ENCODE results near the gene GIPC1. TPM values are rescaled to one million over a fixed set of nuclear protein-coding genes. Genes with fewer than 3 reads are reported as not detected.

GIPC1 gene
- total and polyA plus RNA-seq, 9 of the 15 experiments (the other 6 are each of a cell fraction or from before 2014, with no cell fraction given): 0.49 to 54.7 (median 24.8) TPM

GRCh38 chr19:14472202-14472938 lies 23.6 kb downstream of the GIPC1 start (continued):
- no peak for TF ChIP-seq HDAC1 (IDR thresholded peaks at IDR 0.05)
- no peak for TF ChIP-seq CHD4 (IDR thresholded peaks at IDR 0.05; ENCODE audit: insufficient read depth, insufficient replicate concordance, low read depth, low read length, poor library complexity, severe bottlenecking)
- TF ChIP-seq TCF7 (IDR thresholded peaks at IDR 0.05; ENCODE audit: borderline replicate concordance): peak; percentile 62; the same call in 1 of the 2 replicates
- no peak for TF ChIP-seq MTA2 (IDR thresholded peaks at IDR 0.05; ENCODE audit: low read depth)
- TF ChIP-seq KAT8 (IDR thresholded peaks at IDR 0.05; ENCODE audit: low read depth): no peak
- no peak for TF ChIP-seq HDAC6 (IDR thresholded peaks at IDR 0.05; ENCODE audit: low read depth, low read length)
- TF ChIP-seq LCOR (CRISPR knock-in tag; IDR thresholded peaks at IDR 0.05): no peak; the same call in 1 of the 2 replicates
- no peak for TF ChIP-seq RAD51 (IDR thresholded peaks at IDR 0.05; ENCODE audit: borderline replicate concordance, low read depth)
- TF ChIP-seq FUS (optimal IDR thresholded peaks at IDR 0.05; ENCODE audit: low read depth, low read length): no peak
- no peak for TF ChIP-seq ZNF212 (CRISPR knock-in tag; IDR thresholded peaks at IDR 0.05)
- TF ChIP-seq ZNF584 (CRISPR knock-in tag; IDR thresholded peaks at IDR 0.05; ENCODE audit: low read depth): no peak
- no peak for TF ChIP-seq FOXJ3 (CRISPR knock-in tag; IDR thresholded peaks at IDR 0.05)
- no peak for TF ChIP-seq NFRKB (IDR thresholded peaks at IDR 0.05; ENCODE audit: low read depth)
- no peak for TF ChIP-seq ZNF551 (CRISPR knock-in tag; IDR thresholded peaks at IDR 0.05)
- no peak for TF ChIP-seq KHSRP (IDR thresholded peaks at IDR 0.05)
- TF ChIP-seq SUPT5H (IDR thresholded peaks at IDR 0.05): no peak; the same call in 1 of the 2 replicates
- TF ChIP-seq ZNF165 (CRISPR knock-in tag; IDR thresholded peaks at IDR 0.05; ENCODE audit: borderline replicate concordance): no peak
- no peak for TF ChIP-seq DDX20 (tag; IDR thresholded peaks at IDR 0.05; ENCODE audit: low read depth)
- peak; percentile 27; the same call in 1 of the 2 replicates for TF ChIP-seq SIN3B (IDR thresholded peaks at IDR 0.05; ENCODE audit: low read depth)
- no peak for TF ChIP-seq ZFP30 (CRISPR knock-in tag; IDR thresholded peaks at IDR 0.05; ENCODE audit: borderline replicate concordance)
- peak; percentile 77 to 81 for TF ChIP-seq NRF1 (conservative IDR thresholded peaks at IDR 0.05 in 1 of 2, IDR thresholded peaks at IDR 0.05 in 1 of 2)
- no peak for TF ChIP-seq ARID2 (IDR thresholded peaks at IDR 0.05)
- TF ChIP-seq KLF1 (tag; IDR thresholded peaks at IDR 0.05): no peak
- TF ChIP-seq SMARCA4 (IDR thresholded peaks at IDR 0.05): no peak
- TF ChIP-seq SRSF7 (optimal IDR thresholded peaks at IDR 0.05; ENCODE audit: low read depth, low read length): no peak
- no peak for TF ChIP-seq RFX1 (IDR thresholded peaks at IDR 0.05)
- no peak for TF ChIP-seq ZNF324 (CRISPR knock-in tag; IDR thresholded peaks at IDR 0.05)
- no peak for TF ChIP-seq IRF9 (tag; IDR thresholded peaks at IDR 0.05)
- no peak for TF ChIP-seq THAP12 (CRISPR knock-in tag; IDR thresholded peaks at IDR 0.05)
- peak; percentile 91 for TF ChIP-seq HNRNPLL (IDR thresholded peaks at IDR 0.05; ENCODE audit: low read depth, low read length, poor library complexity, severe bottlenecking)

Measured in K562 (cell line).